H9 (cell line): Measurements from ENCODE around the gene SNAI1. TPM values are rescaled to one million over a fixed set of nuclear protein-coding genes. Genes with fewer than 3 reads are reported as not detected.

Source experiments
- DNase-seq: peaks from one replicate; pipeline ENCODE4 v3.0.0-alpha.2; 2017
- H2AFZ ChIP-seq: one replicate; pipeline ENCODE4 v1.6.1; 2013; ENCODE audit warnings: mild to moderate bottlenecking, low read length, control low read depth, moderate library complexity
- H2AK5ac ChIP-seq: 2 replicates; pipeline ENCODE4 v1.6.1; 2013; ENCODE audit warnings: low read length, control low read depth, mixed read lengths; ENCODE audit not compliant: insufficient read length
- H2BK120ac ChIP-seq: one replicate; pipeline ENCODE4 v1.6.1; 2013; ENCODE audit warnings: low read depth, mild to moderate bottlenecking, low read length, control low read depth, inconsistent platforms; ENCODE audit not compliant: poor library complexity, severe bottlenecking
- H2BK12ac ChIP-seq: 2 replicates; pipeline ENCODE4 v1.6.1; 2013; ENCODE audit warnings: low read length, control low read depth, mixed read lengths, low read depth; ENCODE audit not compliant: insufficient read length
- H2BK15ac ChIP-seq: 2 replicates; pipeline ENCODE4 v1.6.1; 2013; ENCODE audit warnings: low read depth, low read length, control low read depth
- H2BK20ac ChIP-seq: one replicate; pipeline ENCODE4 v1.6.1; 2013; ENCODE audit warnings: low read depth, mild to moderate bottlenecking, low read length, control low read depth, inconsistent platforms; ENCODE audit not compliant: poor library complexity, severe bottlenecking
- H2BK5ac ChIP-seq: 2 replicates; pipeline ENCODE4 v1.6.1; 2013; ENCODE audit warnings: low read length, control low read depth, mixed read lengths; ENCODE audit not compliant: insufficient read length
- H3K14ac ChIP-seq: 2 replicates; pipeline ENCODE4 v1.6.1; 2013; ENCODE audit warnings: low read length, control low read depth; ENCODE audit not compliant: insufficient read depth
- H3K18ac ChIP-seq: 2 replicates; pipeline ENCODE4 v1.6.1; 2013; ENCODE audit warnings: low read depth, mild to moderate bottlenecking, mixed read lengths, low read length, control low read depth; ENCODE audit not compliant: insufficient read length
- H3K23ac ChIP-seq: 2 replicates; pipeline ENCODE4 v1.6.1; 2013; ENCODE audit warnings: low read length, control low read depth, mixed read lengths, low read depth; ENCODE audit not compliant: insufficient read length
- H3K23me2 ChIP-seq: 2 replicates; pipeline ENCODE4 v1.6.1; 2013; ENCODE audit warnings: low read depth, mild to moderate bottlenecking, mixed read lengths, low read length, control low read depth; ENCODE audit not compliant: insufficient read length, poor library complexity, severe bottlenecking
- H3K27ac ChIP-seq: 2 replicates; pipeline ENCODE4 v1.5.1; 2013; ENCODE audit warnings: low read length, control low read depth, mixed read lengths, low read depth; ENCODE audit not compliant: insufficient read length
- H3K27me3 ChIP-seq: 2 replicates; pipeline ENCODE4 v1.6.1; 2013; ENCODE audit warnings: low read length, control low read depth, inconsistent platforms; ENCODE audit not compliant: insufficient read depth
- H3K4ac ChIP-seq: 2 replicates; pipeline ENCODE4 v1.6.1; 2013; ENCODE audit warnings: low read depth, mild to moderate bottlenecking, control low read depth, inconsistent platforms, low read length, moderate library complexity
- H3K4me1 ChIP-seq: 2 replicates; pipeline ENCODE4 v1.6.1; 2013; ENCODE audit warnings: low read length, control low read depth, inconsistent platforms; ENCODE audit not compliant: insufficient read depth
- H3K4me2 ChIP-seq: 2 replicates; pipeline ENCODE4 v1.6.1; 2013; ENCODE audit warnings: low read length, control low read depth, mixed read lengths; ENCODE audit not compliant: insufficient read length, insufficient read depth
- H3K56ac ChIP-seq: 2 replicates; pipeline ENCODE4 v1.6.1; 2013; ENCODE audit warnings: low read depth, mild to moderate bottlenecking, mixed read lengths, low read length, control low read depth; ENCODE audit not compliant: insufficient read length
- H3K79me1 ChIP-seq: 2 replicates; pipeline ENCODE4 v1.6.1; 2013; ENCODE audit warnings: low read depth, mild to moderate bottlenecking, moderate library complexity, low read length, control low read depth, inconsistent platforms; ENCODE audit not compliant: insufficient read depth, poor library complexity, severe bottlenecking
- H3K79me2 ChIP-seq: 2 replicates; pipeline ENCODE4 v1.6.1; 2013; ENCODE audit warnings: low read length, control low read depth, inconsistent platforms; ENCODE audit not compliant: insufficient read depth
- H3K9ac ChIP-seq: 2 replicates; pipeline ENCODE4 v1.6.1; 2013; ENCODE audit warnings: low read length, control low read depth, mixed read lengths; ENCODE audit not compliant: insufficient read length; ENCODE audit errors: extremely low read depth
- H3K9me3 ChIP-seq: one replicate; pipeline ENCODE4 v1.6.1; 2013; ENCODE audit warnings: low read depth, low read length, inconsistent platforms; ENCODE audit not compliant: control insufficient read depth
- H3T11ph ChIP-seq: one replicate; pipeline ENCODE4 v1.6.1; 2013; ENCODE audit warnings: mild to moderate bottlenecking, low read length, control low read depth, inconsistent platforms
- H4K20me1 ChIP-seq: one replicate; pipeline ENCODE4 v1.6.1; 2013; ENCODE audit not compliant: control insufficient read depth, insufficient read length, insufficient read depth
- H4K5ac ChIP-seq: 2 replicates; pipeline ENCODE4 v1.6.1; 2013; ENCODE audit warnings: low read depth, mild to moderate bottlenecking, mixed read lengths, low read length, control low read depth; ENCODE audit not compliant: insufficient read length
- H4K8ac ChIP-seq: replicated peaks from 2 replicates; pipeline ENCODE4 v1.6.1; 2013; ENCODE audit warnings: low read length, control low read depth, mixed read lengths, low read depth; ENCODE audit not compliant: insufficient read length
- H4K91ac ChIP-seq: 2 replicates; pipeline ENCODE4 v1.6.1; 2013; ENCODE audit warnings: low read depth, mild to moderate bottlenecking, moderate library complexity, mixed read lengths, low read length, control low read depth; ENCODE audit not compliant: insufficient read length
- H3K27ac Mint-ChIP-seq, 3 experiments: 2 replicates in 2 of 3; 3 replicates in 1 of 3; pipeline ENCODE4 v1.8.0; 2020 to 2021; ENCODE audit warnings: mixed read lengths in 3 of 3, mild to moderate bottlenecking in 1 of 3, moderate library complexity in 1 of 3
- H3K27me3 Mint-ChIP-seq: 2 replicates; pipeline ENCODE4 v1.8.0; 2021; ENCODE audit warnings: low read depth, mild to moderate bottlenecking, moderate library complexity, mixed read lengths
- H3K36me3 Mint-ChIP-seq, 3 experiments: 2 replicates in 2 of 3; 3 replicates in 1 of 3; pipeline ENCODE4 v1.8.0; 2020 to 2021; ENCODE audit warnings: low read depth in 3 of 3, mixed read lengths in 3 of 3; ENCODE audit not compliant: insufficient read depth in 1 of 3
- H3K4me1 Mint-ChIP-seq, 2 experiments: 2 replicates each; pipeline ENCODE4 v1.8.0; 2020; ENCODE audit warnings: mixed read lengths in 2 of 2
- H3K4me3 Mint-ChIP-seq, 2 experiments: 2 replicates in 1 of 2; 3 replicates in 1 of 2; pipeline ENCODE4 v1.8.0; 2020 to 2021; ENCODE audit warnings: mild to moderate bottlenecking in 2 of 2, mixed read lengths in 2 of 2, moderate library complexity in 1 of 2
- H3K9me3 Mint-ChIP-seq, 2 experiments: 2 replicates in 1 of 2; 3 replicates in 1 of 2; pipeline ENCODE4 v1.8.0; 2020; ENCODE audit warnings: mild to moderate bottlenecking in 2 of 2, mixed read lengths in 2 of 2, moderate library complexity in 1 of 2
- CTCF ChIP-seq: fragments of 200-600 bp; sonication (generic); conservative IDR thresholded peaks from 3 replicates; pipeline ENCODE4 v1.8.0; 2021; ENCODE audit warnings: antibody characterized with exemption, mild to moderate bottlenecking
- WGBS: extraction: QIAGEN DNeasy Blood & Tissue Kit; methylation state at CpG from one replicate; pipeline ENCODE4 v1.1.7; 2013; ENCODE audit warnings: missing lambda C conversion rate, low lambda C conversion rate, mixed read lengths; ENCODE audit not compliant: insufficient read length; ENCODE audit errors: extremely low coverage; 5-methylcytosine and 5-hydroxymethylcytosine counted together
- total RNA-seq: library from RNA; stranded (reverse); gene quantifications from 2 replicates; pipeline ENCODE4 v1.2.1, GENCODE V29; 2021

Gene SNAI1
- total RNA-seq, 1 experiment from 2014 or later = 7.0 TPM

GRCh38 chr20:50004229-50004628, 21.4 kb downstream of the SNAI1 start:
- no peak overlapping the region for H3K56ac ChIP-seq
- no peaks in the 10 kb centered on the region for H3K4me1 ChIP-seq
- H4K5ac ChIP-seq = no peak overlapping the region
- H2AFZ ChIP-seq = no peak overlapping the region
- H3K27me3 ChIP-seq = no peaks in the 10 kb centered on the region; the same call in 1 of the 2 replicates
- no peak overlapping the region for H2BK120ac ChIP-seq
- no peak overlapping the region for H3K4ac ChIP-seq
- no peak overlapping the region for H2AK5ac ChIP-seq
- no peaks in the 10 kb centered on the region for H3K79me1 ChIP-seq
- TF ChIP-seq CTCF = no peak
- H2BK15ac ChIP-seq = no peak overlapping the region
- H3K14ac ChIP-seq = no peak overlapping the region
- no peak overlapping the region for H3K18ac ChIP-seq
- H3K9ac ChIP-seq = no peak overlapping the region
- H3K23me2 ChIP-seq = no peaks in the 10 kb centered on the region
- no peaks in the 10 kb centered on the region for H3K9me3 ChIP-seq
- H2BK5ac ChIP-seq = no peak overlapping the region
- H4K91ac ChIP-seq = no peak overlapping the region
- H3K27ac Mint-ChIP-seq = 0 out of 7 replicates have a peak overlapping the region, but pooled peaks of 1 of the 3 experiments have one; percentile 66
- no CpG with 5 or more reads among the region's 4 CpGs for WGBS
- no peak overlapping the region for H2BK20ac ChIP-seq
- H3K36me3 Mint-ChIP-seq = no peaks in the 10 kb centered on the region
- H3K27me3 Mint-ChIP-seq = peaks cover 3% of the 10 kb centered on the region
- no peaks in the 10 kb centered on the region for H3K9me3 Mint-ChIP-seq
- H3K27ac ChIP-seq = no peak overlapping the region
- H3K4me2 ChIP-seq = no peak overlapping the region
- no peak overlapping the region; a peak in 1 of 5 replicates for H3K4me3 Mint-ChIP-seq
- peak overlapping the region; percentile 60 for H4K8ac ChIP-seq
- H3K23ac ChIP-seq = no peak overlapping the region
- H3K79me2 ChIP-seq = no peaks in the 10 kb centered on the region
- peaks cover 0 to 8% of the 10 kb centered on the region in 2 experiments; a peak in 2 of 4 replicates for H3K4me1 Mint-ChIP-seq
- no peaks in the 10 kb centered on the region for H4K20me1 ChIP-seq
- no peak for DNase-seq
- no peak overlapping the region for H2BK12ac ChIP-seq
- no peak overlapping the region for H3T11ph ChIP-seq
